AG10803 (cell line): ENCODE results near the gene DDX3Y.

Experiments used
- DNase-seq: peaks from one replicate; pipeline ENCODE4 v3.0.0; 2010; ENCODE audit warnings: low read depth
- H3K4me3 ChIP-seq: 2 replicates; pipeline ENCODE4 v1.5.1; 2011; ENCODE audit warnings: mild to moderate bottlenecking, low read length, control low read depth
- CTCF ChIP-seq: conservative IDR thresholded peaks from 2 replicates; pipeline ENCODE4 v1.5.1; 2011; ENCODE audit warnings: mild to moderate bottlenecking, low read length, control low read depth, inconsistent platforms

DDX3Y gene

GRCh38 chrY:12904618-12905516 is at the start of gene DDX3Y:
Gene DDX3Y, plus strand, starts transcription at chrY:12904868. Its CDS starts 69 bp downstream, at chrY:12904937.
- TF ChIP-seq CTCF, result no peak
- peak; percentile 95 for DNase-seq
- peak within 1 kb of the TSS; percentile 94 for H3K4me3 ChIP-seq

GRCh38 chrY:12855791-12856275 is 48.8 kb upstream of the DDX3Y start:
- peak; percentile 59 for DNase-seq
- no peak for TF ChIP-seq CTCF
- H3K4me3 ChIP-seq, result no peak overlapping the region

- no peak for DNase-seq
- no peak overlapping the region for H3K4me3 ChIP-seq
- TF ChIP-seq CTCF, result no peak
Measured at GRCh38 chrY:12867960-12868359, 36.7 kb upstream of the DDX3Y start.

- TF ChIP-seq CTCF, result no peak
- DNase-seq, result no peak
- no peak overlapping the region for H3K4me3 ChIP-seq
Measured at GRCh38 chrY:12896973-12897372, 7.7 kb upstream of the DDX3Y start.

GRCh38 chrY:12898604-12899003 is 6.1 kb upstream of the DDX3Y start:
- no peak for DNase-seq
- TF ChIP-seq CTCF, result no peak
- no peak overlapping the region for H3K4me3 ChIP-seq

GRCh38 chrY:12905517-12905872 is 827 bp downstream of the DDX3Y start:
- TF ChIP-seq CTCF, result no peak
- DNase-seq, result peak; percentile 71
- peak overlapping the region; percentile 94 for H3K4me3 ChIP-seq

- no peak for TF ChIP-seq CTCF
- DNase-seq, result no peak
- peak overlapping the region; percentile 94 for H3K4me3 ChIP-seq
Measured at GRCh38 chrY:12905895-12906294, 1.2 kb downstream of the DDX3Y start.
